ENCODE data around the gene ZSCAN22.

The ZSCAN22 gene

DNA sequence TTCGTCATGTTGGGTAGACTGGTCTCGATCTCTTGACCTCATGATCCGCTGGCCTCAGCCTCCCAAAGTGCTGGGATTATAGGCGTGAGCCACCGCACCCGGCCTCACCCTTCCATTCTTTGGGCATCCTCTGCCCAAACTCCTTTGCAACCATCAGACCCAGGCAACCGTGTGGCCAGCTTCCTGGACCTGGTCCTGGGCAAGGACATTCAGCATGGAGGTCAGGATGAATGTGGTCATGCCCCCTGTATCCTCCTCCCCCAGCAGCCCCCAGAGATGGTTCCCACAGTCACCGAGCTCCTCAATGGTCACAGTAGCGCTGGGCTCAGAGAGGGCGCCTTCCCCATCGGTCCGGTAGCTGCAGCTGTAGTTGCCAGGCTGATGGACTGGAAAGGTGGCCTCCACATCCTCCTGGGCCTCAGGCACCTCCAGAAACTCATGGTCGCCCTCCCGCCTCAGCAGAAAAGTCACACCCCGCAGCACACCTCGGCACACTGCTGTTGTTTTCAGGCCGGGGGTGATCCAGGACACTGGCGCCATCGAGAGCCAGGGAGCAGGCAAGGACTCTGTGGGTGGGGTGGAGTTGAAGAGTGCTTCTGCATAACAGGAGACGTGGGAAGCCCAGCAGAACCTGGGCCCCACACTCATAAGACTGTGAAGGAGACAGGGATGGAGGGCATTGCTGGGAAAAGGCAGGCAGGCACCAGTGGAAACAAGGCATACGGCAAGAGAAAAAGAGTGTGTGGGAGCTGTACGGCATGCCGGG lies 25.4 kb downstream of the ZSCAN22 start:
- no peak for DNase-seq (ENCODE audit: low spot score)

DNA sequence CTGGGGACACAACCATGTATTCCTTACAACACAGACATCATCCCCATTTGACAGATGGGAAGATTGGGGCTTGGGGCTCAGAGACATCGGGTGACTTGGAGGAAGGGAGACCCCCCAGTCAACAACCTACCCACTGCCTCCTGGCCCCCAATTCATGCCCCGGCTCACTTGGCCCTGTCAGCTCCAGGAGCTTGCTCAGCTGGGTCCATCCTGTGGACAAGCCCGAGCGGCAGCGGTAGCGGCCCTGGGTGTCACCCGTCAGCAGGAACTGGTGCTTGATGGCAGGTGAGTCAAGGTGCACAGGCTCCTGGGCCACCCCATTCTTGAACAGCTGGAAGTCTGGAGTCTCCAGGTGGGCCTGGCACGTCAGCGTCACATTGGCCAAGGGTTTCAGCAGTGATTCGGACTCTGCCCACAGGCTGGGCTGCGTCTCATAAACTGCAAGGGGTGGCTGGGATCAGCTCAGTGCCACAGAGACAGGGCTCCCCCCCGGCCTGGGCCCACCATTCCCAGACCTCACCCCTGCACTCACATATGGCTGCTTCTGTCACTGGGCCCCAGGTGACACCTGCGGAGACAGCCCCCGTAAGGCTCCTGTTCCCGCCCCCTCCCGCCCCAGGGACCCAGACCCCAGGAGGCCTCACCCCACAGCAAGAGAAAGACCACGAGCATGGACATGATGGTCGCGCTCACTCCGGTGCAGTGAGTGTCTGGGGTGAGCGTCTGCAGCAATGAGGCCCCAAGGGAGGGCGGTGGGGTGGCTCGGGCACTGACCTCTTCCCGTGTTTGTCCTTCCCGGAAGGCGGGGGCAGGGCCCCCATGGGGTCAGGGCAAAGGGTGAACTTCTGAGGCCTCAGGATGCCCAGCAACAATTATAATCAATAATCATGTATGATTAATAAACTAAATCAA lies 26.2 kb downstream of the ZSCAN22 start, which contains the start of gene A1BG:
A1BG (minus strand) TSS at position 733 of the 912 bp plus-strand sequence; CDS start at position 678, 55 bp downstream.
- DNase-seq (ENCODE audit: low spot score) = no peak

DNA sequence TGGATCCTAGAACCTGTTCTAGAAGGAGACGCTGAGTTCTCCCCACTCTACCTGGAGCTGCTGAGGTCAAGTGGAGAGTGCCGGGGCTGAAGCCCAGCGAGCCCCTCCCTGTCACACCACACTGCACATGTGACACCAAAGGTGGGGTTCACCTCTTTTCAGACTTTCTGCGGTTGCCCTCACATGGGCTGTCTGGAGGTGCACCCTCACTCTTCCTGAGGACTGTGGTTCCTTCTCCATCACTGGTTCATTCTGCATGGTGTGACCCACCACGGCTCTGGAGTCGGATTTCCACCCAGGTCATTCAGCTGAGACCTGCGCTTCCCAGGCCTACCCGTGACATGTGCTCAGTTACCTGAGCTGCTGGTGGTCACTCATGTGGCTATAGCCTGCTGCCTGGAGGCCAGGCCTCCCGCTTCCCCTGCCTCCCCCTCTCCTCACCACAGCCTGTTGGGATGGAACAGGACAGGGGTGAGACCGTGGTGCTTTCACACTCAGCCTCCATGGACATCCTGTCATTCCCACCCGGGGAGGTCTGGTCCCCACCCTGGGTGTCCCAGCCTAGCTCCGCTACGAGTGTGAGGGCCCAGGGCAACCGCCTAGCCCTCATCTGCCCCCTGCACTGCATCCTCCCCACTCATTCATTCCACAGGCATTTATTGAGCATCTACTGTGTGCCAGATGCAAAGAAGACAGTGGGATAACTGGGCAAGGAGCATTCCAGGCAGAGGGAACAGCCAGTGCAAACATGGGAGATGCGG lies 27.1 kb downstream of the ZSCAN22 start:
- DNase-seq (ENCODE audit: low spot score) = no peak

DNA sequence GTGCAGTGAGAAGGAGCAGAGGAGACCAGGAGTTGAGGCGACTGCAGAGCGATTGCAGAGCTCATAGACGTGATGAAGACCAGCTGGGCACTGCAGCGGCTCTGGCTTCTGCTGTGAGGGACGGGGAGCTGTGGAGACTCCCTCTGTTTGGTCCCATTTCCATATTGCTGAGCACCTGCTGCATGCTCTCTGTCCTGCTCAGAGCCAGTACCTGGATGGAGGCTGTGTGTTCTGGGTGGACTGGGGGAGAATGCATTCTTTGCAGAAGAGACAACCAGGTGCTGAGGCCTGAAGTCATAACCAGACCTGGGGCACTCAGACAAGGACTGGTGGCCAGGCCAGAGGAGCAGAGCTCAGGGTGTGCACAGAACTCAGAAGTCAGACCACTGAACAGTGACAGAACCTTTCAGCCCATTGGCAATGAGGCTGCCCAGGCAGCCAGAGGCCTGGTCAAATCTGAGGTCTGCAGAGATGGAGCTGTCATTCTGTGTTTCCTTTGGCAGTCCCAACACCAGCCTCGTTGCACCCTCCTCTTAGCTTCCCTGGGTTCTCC lies 27.8 kb downstream of the ZSCAN22 start:
- DNase-seq (ENCODE audit: low spot score) = no peak

DNA sequence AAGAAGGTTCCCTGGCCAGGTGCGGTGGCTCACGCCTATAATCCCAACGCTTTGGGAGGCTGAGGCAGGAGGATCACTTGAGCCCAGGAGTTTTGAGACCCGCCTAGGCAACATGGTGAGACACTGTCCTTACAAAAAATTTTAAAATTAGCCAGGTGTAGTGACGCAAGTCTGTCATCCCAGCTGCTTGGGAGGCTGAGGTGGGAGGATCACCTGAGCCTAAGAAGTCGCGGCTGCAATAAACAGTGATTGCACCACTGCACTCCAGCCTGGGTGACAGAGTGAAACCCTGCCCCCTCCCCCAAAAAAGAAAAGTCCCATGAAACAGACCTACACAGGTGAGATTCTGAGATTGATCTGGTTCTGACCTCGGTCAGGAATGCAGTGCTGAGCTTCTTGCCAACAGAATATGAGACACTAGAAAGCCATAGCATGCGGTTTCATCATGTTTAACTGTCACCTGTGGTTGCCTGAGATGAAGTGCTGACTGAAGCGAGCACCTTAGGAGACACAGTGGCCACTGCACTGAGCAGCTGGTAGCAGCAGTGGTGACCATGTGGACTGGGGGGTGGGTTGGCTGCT lies 28.5 kb downstream of the ZSCAN22 start:
- DNase-seq (ENCODE audit: low spot score) = no peak

DNA sequence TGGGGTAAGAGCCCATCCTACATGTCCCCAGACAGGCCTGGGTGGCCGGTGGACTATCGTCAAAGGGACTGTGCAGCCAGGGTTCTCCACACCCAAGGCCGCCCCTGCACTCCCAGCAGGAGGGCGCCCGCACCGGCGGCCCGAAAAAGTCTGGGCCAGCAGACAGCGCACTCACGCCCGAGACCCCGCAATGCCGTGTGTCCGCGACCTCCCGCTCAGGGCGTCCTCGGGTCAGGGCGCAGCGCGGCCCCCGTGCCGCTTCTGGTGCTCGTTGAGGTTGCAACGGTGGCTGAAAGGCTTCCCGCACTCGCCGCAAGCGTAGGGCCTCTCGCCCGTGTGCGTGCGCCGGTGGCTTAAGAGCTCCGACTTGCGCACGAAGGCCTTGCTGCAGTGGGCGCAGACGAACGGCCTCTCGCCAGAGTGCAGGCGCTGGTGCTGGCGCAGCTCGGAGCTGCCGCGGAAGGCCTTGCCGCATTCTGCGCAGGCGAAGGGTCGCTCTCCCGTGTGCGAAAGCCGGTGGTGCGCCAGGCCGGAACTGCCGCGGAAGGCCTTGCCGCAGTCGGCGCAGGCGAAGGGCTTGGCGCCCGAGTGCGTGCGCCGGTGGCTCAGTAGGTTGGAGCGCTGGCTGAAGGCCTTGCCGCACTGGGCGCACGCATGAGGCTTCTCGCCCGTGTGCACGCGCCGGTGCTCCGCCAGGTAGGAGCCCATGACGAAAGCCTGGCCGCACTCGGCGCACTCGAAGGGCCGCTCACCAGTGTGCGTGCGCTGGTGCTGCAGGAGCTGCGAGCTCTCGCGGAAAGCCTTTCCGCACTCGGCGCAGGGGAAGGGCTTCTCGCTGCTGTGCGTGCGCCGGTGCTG lies 29.3 kb downstream of the ZSCAN22 start:
- DNase-seq (ENCODE audit: low spot score) = no peak

DNA sequence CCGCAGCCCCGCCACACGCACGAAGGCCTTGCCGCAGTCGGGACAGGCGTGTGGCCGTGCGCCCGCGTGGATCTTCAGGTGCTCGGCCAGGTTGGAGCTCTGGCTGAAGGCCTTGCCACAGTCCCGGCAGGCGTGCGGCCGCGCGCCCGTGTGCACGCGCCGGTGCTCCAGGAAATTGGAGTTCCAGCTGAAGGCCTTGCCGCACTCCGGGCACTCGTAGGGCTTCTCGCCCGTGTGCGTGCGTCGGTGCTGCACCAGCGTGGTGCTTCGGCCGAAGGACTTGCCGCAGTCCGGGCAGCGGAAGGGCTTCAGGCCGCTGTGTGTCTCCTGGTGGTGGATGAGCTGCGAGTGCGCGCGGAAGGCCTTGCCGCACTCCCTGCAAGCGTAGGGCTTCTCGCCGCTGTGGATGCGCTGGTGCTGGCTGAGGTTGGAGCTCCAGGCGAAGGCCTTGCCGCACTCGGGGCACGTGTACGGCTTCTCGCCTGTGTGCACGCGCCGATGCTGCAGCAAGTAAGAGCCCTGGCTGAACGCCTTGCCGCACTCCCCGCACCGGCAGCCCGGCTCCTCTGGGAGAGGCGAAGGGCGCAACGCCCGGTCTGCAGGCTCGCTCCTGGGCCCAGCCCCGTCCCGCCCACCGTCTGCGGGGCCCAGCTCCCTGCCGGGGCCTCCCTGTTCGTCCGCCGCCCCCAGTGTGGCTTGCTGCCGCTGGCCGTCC lies 30.1 kb downstream of the ZSCAN22 start:
- DNase-seq (ENCODE audit: low spot score) = no peak

DNA sequence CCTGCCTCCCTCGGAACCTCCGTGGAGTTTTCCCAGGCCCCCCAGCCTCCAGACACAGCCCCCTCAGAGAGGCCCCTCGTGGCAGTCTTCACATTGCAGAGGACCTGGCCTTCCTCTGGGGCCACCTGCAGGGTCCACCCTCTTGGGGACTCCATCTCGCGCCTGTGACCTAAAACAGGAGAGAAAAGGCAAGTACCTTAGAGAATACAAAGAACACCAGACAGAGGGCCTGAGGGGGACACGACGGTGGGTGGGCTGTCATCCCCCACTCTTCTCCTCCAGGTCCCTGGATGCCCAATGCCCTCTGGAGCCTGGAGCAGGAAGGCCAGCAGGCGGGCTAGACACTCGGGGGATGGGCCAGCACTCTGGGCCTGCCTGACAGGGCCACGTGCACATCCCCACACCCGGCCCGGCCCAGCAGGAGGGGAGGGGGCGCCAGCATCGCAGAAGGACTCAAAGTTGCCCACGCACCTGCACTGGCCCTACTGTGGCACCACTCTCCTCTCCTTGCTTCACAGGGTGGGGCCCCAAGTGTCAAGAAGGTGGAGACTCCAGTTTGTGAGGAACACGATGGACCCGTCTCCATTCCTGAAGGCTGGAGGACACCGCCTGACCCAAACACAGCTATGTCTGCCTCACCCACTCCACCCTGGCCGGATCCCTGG lies 30.8 kb downstream of the ZSCAN22 start:
- no peak for DNase-seq (ENCODE audit: low spot score)

DNA sequence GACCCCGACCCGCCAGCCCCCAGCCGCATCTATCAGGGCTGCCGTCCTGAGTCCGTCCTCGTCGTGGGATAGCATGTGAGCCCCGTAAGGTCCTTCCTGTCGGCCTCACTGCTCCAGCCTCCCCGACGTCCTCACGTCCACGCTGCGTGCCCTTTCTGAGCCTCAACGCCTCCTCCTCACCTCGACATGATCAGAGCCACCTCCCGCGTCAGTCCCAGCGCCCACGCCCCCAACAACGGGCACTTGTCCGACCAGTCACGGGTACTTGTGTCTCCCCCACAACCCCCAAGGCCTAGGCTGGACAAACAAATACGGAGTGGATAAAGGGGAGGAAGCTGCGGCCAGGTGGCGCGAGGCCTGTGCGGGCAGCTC lies 35.1 kb downstream of the ZSCAN22 start:
- peak; percentile 79 for DNase-seq (ENCODE audit: low spot score)

DNA sequence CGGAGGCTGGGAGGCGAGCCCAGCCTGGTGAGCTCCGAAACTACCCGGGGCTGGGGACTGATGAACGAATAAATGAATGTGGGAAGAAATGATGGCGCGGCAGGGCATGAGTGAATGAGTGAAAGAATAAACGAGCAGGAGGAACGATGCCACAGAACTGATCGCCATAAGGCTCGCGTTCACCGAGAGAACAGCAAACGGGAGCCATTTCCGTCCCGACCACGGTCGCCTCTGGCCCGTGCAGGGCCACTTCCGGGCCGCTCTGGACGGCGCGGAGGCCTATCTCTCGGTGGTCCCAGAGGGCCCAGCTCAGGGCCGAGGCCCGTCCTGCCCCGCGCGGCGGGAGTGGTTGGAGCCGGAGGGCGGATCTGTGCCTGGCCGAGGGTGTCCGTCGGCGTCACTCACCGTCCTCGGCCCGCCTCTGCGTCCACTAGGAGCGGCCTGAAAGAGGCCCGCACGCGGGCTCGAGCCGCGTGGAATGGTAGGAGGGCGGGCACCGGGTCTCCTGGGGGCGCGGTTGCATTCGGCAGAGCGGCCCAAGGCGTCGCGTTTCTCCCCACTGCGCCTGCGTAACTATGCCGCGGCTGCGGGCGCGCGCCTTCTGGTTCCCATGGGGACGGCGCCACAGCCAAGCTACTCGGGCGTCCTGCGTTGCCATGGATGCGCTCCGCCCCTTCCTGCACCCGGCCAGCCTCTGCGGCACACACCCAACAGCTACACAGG lies 35.6 kb downstream of the ZSCAN22 start, which contains the start of gene ZNF497:
ZNF497 (minus strand) TSS at position 480 of the 723 bp plus-strand sequence. CDS start 5,116 bp downstream, outside the sequence.
- peak; percentile 99 for DNase-seq (ENCODE audit: low spot score)

DNA sequence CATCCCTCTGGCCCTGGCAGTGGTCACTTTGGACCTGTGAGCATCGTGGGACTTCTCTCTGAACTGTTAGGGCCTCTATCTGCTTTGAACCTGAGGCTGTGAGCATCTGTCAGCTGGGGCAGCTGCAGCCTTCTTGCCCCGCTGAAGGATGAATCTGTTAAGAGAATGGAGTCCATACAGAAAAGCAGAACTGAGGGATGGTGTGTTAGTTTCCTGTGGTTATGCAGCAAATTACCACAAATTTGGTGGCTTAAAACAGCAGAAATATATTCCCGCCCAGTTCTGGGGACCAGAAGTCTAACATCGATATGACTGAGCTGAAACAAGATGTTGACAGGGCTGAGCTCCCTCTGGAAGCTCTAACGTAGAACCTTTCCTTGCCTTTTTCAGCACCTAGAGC lies 37.4 kb downstream of the ZSCAN22 start:
- DNase-seq (ENCODE audit: low spot score) = no peak

DNA sequence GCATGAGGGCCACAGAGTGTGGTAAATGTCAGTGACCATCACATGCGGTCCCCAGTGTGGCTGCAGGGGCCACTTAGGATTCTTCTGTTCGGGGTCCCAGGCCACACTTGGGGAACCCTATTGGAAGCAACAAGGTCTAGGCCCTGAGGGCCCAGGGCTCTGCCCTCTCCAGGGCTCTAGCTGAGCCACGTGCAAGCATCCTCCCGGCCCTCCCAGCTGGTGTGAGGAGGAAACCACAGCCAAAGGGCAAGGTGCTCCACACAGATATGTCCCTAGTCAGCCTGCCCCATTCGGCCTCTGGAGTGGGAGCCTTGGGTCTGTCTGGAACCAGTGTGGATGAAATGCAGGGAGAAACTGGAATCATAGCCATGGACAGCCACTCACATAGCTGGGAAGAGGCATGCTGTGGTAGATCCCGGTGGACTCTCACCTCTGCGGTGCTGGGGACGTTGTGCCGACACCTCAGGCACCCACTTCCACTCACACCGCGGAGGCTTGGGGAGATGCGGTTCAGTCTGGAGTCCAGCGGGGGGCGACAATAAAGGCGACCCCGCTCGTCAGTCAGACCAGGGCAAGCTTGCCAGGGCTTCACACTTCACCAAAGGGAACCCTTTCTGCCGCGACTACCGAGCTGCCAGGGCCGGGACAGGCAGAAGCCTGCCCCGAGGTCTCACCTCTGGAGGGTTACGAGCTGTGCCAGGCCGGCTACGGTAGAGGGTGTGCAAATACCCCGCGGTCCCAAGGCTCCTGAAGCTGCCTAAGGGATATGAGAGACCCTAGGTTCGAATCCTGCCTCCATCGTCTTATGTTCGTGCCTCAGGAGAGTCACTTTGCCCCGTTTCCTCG lies 40.0 kb downstream of the ZSCAN22 start:
- peak; percentile 14 for DNase-seq (ENCODE audit: low spot score)

DNA sequence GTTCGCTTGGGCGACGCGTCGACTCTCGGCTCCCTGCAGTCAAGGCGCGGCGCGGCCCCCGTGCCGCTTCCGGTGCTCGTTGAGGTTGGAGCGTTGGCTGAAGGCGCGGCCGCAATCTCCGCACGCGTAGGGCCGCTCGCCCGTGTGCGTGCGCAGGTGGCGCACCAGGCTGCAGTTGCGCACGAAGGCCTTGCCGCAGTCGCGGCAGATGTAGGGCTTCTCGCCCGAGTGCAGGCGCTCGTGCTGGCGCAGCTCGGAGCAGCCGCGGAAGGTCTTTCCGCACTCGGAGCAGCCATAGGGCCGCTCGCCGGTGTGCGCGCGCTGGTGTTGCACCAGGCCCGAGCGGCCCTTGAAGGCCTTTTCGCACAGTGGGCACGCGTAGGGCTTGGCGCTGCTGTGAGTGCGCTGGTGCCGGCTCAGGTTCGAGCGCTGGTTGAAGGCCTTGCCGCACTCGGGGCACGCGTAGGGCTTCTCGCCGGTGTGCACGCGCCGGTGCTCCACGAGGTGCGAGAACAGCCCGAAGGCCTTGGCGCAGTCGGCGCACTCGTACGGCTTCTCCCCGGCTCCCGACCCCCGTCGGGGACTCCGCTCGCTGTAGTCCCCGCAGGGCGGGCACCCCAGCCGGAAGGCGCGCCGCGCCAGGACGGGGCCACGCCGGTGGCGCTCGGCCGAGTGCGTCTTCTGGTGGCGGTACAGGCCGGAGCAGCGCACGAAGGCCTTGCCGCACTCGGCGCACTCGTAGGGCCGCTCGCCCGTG lies 41.1 kb downstream of the ZSCAN22 start:
- DNase-seq (ENCODE audit: low spot score) = peak; percentile 18

DNA sequence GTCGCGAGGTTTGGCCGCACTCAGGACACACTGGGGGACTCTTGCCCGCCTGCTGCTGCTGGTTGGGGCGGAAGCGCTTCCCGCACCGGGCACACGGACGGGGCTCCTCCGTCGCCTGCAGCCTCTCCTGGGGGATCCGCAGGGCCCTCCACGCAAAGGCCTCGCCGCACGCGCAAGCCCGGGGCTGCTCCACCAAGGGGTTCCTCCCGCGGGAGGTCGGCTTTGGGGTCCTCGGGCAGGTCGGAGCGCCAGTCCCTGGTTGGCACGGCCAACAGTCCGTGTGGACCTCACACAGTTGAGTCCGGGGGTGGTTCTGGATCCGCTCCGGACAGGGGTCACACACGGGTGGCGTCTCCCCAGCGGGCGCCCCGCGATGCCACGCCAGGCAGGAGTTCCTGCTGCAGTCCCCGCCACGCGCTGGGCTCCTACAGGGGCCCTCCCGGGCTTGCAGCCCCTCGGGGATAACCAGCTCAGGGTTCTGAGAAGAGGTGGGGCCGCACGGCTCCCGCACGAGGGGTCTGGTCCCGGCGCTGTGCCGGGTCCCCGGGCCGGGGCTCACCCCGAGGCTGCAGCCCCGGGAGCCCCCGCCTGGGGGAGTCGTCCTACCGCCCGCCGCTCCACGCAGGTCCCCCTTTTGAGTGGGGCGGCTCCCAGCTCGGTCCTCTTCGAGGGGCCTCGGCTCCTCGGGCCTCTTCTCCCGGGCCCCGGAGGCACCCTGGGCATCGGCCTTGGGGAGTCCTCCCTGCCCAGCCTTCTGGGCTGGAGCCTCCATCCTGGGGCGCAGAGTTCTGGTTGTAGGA lies 42.0 kb downstream of the ZSCAN22 start:
- DNase-seq (ENCODE audit: low spot score) = no peak

DNA sequence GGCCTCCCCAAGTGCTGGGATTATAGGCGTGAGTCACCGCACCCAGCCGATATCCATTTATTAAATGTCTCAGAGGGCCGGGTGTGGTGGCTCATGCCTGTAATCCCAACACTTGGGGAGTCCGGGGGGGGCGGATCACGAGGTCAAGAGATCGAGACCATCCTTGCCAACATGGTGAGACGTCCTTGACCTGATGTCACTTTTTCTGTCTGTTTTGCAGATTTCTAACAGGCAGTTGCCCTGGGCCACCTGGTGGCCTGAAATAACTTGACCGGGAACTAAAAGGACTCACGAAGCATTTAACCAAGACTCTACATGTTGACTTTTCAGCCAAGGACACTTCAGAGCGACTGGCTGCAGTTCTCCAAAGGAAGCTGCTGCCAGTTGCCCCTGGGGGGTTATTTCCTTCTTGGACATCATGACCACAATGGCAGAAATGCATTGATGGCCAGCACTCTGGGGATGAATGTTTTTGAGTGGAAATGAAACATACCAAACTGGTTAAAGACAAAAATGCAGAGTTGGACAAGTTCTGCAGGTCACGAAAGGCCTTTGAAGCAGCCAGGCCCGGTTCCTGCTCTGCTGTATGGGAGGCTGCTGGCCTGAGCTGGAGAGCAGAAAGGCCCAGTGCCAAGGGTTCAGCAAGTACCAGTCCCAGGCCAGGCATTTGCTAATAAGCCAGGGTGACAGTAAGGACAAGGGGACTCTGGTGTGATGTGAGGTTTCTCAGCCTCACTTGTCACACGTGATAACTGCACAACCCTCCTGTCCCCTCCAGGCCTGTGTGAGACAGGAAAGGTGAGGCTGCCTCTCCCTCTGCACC lies 45.7 kb downstream of the ZSCAN22 start:
- no peak for DNase-seq (ENCODE audit: low spot score)
